SK-N-SH treated with all-trans-retinoic acid at 6 μM for 48 hours (cell line): ENCODE results near the gene ERBIN.

Source experiments
- ARNTL ChIP-seq: fragments of 450-650 bp; formaldehyde crosslinking; IDR thresholded peaks from 2 replicates; pipeline ENCODE4 v1.5.0; 2020; ENCODE audit warnings: low read depth, mild to moderate bottlenecking, moderate library complexity, borderline replicate concordance
- CSDC2 ChIP-seq: fragments of 250-450 bp; sonication (Bioruptor Pico); IDR thresholded peaks from 2 replicates; pipeline ENCODE4 v1.5.0; 2020; ENCODE audit warnings: mild to moderate bottlenecking, moderate library complexity
- ISL1 ChIP-seq: fragments of 250-450 bp; sonication (Bioruptor Pico); IDR thresholded peaks from 2 replicates; pipeline ENCODE4 v2.1.2; 2022; ENCODE audit warnings: mild to moderate bottlenecking, moderate library complexity
- PPARA ChIP-seq: fragments of 250-450 bp; sonication (Bioruptor Pico); IDR thresholded peaks from 2 replicates; pipeline ENCODE4 v1.5.0; 2020; ENCODE audit warnings: mild to moderate bottlenecking, borderline replicate concordance
- TOX ChIP-seq: fragments of 250-450 bp; sonication (Bioruptor Pico); IDR thresholded peaks from 2 replicates; pipeline ENCODE4 v1.8.0; 2021; ENCODE audit warnings: mild to moderate bottlenecking, moderate library complexity, borderline replicate concordance
- ZFP3 ChIP-seq: fragments of 250-450 bp; sonication (Bioruptor Pico); IDR thresholded peaks from 2 replicates; pipeline ENCODE4 v1.5.0; 2020; ENCODE audit warnings: mild to moderate bottlenecking, moderate library complexity
- ZFP30 ChIP-seq: fragments of 450-650 bp; formaldehyde crosslinking; IDR thresholded peaks from 2 replicates; pipeline ENCODE4 v1.5.0; 2022; ENCODE audit warnings: mild to moderate bottlenecking, moderate library complexity
- ZNF70 ChIP-seq: fragments of 450-650 bp; formaldehyde crosslinking; IDR thresholded peaks from 2 replicates; pipeline ENCODE4 v1.5.0; 2020; ENCODE audit warnings: mild to moderate bottlenecking, moderate library complexity
- TF ChIP-seq, protein P1 (sequence below): fragments of 250-450 bp; sonication (Bioruptor Pico); IDR thresholded peaks from 2 replicates; pipeline ENCODE4 v1.5.0; 2020; ENCODE audit warnings: mild to moderate bottlenecking, moderate library complexity
- TF ChIP-seq, protein P2 (sequence below): fragments of 250-450 bp; sonication (Bioruptor Pico); IDR thresholded peaks from 2 replicates; pipeline ENCODE4 v1.8.0; 2021; ENCODE audit warnings: low read depth, mild to moderate bottlenecking, moderate library complexity, borderline replicate concordance
- TF ChIP-seq, protein P3 (sequence below): fragments of 250-450 bp; sonication (Bioruptor Pico); IDR thresholded peaks from 2 replicates; pipeline ENCODE4 v1.8.0; 2020; ENCODE audit warnings: mild to moderate bottlenecking, moderate library complexity, borderline replicate concordance

DNA sequence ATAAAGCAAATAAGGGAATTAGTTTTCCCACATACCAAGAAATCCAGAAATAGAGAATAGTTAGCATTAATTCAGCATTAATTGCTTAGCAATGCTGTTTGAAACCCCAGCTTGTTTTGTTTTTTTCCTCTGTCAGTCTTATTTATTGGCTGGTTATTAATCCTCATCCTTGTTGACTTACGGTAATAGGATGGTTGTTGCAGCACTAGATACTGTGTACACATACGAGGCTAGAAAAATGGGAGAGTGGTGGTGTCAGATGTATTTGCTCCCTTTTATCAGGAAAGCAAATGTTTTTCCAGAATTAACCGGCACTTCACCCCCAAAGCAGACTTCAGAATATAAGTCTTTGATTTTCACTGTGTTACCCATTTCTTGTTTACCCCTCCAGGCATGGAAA lies 60.4 kb downstream of the ERBIN start:
- TF ChIP-seq ARNTL (CRISPR knock-in tag) = no peak
- no peak for TF ChIP-seq TOX
- no peak for TF ChIP-seq CSDC2 (CRISPR knock-in tag)
- no peak for TF ChIP-seq ZFP30 (CRISPR knock-in tag)
- TF ChIP-seq, protein P1, sequence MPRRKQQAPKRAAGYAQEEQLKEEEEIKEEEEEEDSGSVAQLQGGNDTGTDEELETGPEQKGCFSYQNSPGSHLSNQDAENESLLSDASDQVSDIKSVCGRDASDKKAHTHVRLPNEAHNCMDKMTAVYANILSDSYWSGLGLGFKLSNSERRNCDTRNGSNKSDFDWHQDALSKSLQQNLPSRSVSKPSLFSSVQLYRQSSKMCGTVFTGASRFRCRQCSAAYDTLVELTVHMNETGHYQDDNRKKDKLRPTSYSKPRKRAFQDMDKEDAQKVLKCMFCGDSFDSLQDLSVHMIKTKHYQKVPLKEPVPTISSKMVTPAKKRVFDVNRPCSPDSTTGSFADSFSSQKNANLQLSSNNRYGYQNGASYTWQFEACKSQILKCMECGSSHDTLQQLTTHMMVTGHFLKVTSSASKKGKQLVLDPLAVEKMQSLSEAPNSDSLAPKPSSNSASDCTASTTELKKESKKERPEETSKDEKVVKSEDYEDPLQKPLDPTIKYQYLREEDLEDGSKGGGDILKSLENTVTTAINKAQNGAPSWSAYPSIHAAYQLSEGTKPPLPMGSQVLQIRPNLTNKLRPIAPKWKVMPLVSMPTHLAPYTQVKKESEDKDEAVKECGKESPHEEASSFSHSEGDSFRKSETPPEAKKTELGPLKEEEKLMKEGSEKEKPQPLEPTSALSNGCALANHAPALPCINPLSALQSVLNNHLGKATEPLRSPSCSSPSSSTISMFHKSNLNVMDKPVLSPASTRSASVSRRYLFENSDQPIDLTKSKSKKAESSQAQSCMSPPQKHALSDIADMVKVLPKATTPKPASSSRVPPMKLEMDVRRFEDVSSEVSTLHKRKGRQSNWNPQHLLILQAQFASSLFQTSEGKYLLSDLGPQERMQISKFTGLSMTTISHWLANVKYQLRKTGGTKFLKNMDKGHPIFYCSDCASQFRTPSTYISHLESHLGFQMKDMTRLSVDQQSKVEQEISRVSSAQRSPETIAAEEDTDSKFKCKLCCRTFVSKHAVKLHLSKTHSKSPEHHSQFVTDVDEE (CRISPR knock-in tag) = no peak
- TF ChIP-seq PPARA (CRISPR knock-in tag) = no peak
- TF ChIP-seq, protein P2, sequence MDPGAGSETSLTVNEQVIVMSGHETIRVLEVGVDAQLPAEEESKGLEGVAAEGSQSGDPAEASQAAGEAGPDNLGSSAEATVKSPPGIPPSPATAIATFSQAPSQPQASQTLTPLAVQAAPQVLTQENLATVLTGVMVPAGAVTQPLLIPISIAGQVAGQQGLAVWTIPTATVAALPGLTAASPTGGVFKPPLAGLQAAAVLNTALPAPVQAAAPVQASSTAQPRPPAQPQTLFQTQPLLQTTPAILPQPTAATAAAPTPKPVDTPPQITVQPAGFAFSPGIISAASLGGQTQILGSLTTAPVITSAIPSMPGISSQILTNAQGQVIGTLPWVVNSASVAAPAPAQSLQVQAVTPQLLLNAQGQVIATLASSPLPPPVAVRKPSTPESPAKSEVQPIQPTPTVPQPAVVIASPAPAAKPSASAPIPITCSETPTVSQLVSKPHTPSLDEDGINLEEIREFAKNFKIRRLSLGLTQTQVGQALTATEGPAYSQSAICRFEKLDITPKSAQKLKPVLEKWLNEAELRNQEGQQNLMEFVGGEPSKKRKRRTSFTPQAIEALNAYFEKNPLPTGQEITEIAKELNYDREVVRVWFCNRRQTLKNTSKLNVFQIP (CRISPR knock-in tag) = no peak
- TF ChIP-seq, protein P3, sequence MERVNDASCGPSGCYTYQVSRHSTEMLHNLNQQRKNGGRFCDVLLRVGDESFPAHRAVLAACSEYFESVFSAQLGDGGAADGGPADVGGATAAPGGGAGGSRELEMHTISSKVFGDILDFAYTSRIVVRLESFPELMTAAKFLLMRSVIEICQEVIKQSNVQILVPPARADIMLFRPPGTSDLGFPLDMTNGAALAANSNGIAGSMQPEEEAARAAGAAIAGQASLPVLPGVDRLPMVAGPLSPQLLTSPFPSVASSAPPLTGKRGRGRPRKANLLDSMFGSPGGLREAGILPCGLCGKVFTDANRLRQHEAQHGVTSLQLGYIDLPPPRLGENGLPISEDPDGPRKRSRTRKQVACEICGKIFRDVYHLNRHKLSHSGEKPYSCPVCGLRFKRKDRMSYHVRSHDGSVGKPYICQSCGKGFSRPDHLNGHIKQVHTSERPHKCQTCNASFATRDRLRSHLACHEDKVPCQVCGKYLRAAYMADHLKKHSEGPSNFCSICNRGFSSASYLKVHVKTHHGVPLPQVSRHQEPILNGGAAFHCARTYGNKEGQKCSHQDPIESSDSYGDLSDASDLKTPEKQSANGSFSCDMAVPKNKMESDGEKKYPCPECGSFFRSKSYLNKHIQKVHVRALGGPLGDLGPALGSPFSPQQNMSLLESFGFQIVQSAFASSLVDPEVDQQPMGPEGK = no peak
- no peak for TF ChIP-seq ZNF70 (CRISPR knock-in tag)
- no peak for TF ChIP-seq ISL1 (CRISPR knock-in tag)
- TF ChIP-seq ZFP3 = no peak
